H1 (cell line): ENCODE data around the gene ARHGAP5. TPM values are rescaled to one million over a fixed set of nuclear protein-coding genes. Genes with fewer than 3 reads are reported as not detected.

Experiments
- CTCF ChIA-PET: fragments of 300-600 bp; sonication (Branson Sonifier 250); formaldehyde crosslinking; loops from one replicate; lab custom pipeline; 2021; ENCODE audit not compliant: partially characterized antibody; lab: Charles Lee
- POLR2A ChIA-PET: fragments of 300-600 bp; sonication (Branson Sonifier 250); formaldehyde crosslinking; loops from one replicate; lab custom pipeline; 2021; ENCODE audit warnings: inconsistent platforms; ENCODE audit not compliant: partially characterized antibody; lab: Charles Lee
- DNase-seq, 2 experiments: peaks; one replicate each; pipeline versions ENCODE4 v3.0.0 to v3.0.0-alpha.2; 2010 to 2022; ENCODE audit warnings: low spot score in 2 of 2, low read depth in 1 of 2, mixed read lengths in 1 of 2
- FAIRE-seq: peaks from 2 replicates; lab custom pipeline; 2011; peaks lifted over from hg19 to GRCh38; lab: Jason Lieb, UNC
- H2AFZ ChIP-seq: 2 replicates; pipeline ENCODE4 v1.8.1; 2012; ENCODE audit warnings: low read length, inconsistent platforms
- H2AK5ac ChIP-seq: 2 replicates; pipeline ENCODE4 v1.6.1; 2013; ENCODE audit warnings: low read depth, low read length
- H2BK120ac ChIP-seq: replicated peaks from 2 replicates; pipeline ENCODE3; 2013; ENCODE audit warnings: low read depth, low read length, inconsistent platforms
- H2BK12ac ChIP-seq: 2 replicates; pipeline ENCODE4 v1.6.1; 2013; ENCODE audit warnings: low read depth, low read length
- H2BK15ac ChIP-seq: 2 replicates; pipeline ENCODE4 v1.6.1; 2013; ENCODE audit warnings: low read length
- H2BK20ac ChIP-seq: 2 replicates; pipeline ENCODE4 v1.6.1; 2013; ENCODE audit warnings: low read length
- H2BK5ac ChIP-seq: 2 replicates; pipeline ENCODE4 v1.6.1; 2013; ENCODE audit warnings: low read depth, low read length
- H3K14ac ChIP-seq: 2 replicates; pipeline ENCODE4 v1.6.1; 2013; ENCODE audit warnings: inconsistent platforms; ENCODE audit not compliant: insufficient read length
- H3K18ac ChIP-seq: 2 replicates; pipeline ENCODE4 v1.6.1; 2013; ENCODE audit warnings: low read length; ENCODE audit errors: extremely low read depth
- H3K23ac ChIP-seq: 2 replicates; pipeline ENCODE4 v1.6.1; 2013; ENCODE audit warnings: inconsistent platforms; ENCODE audit not compliant: insufficient read length
- H3K23me2 ChIP-seq: 2 replicates; pipeline ENCODE4 v1.6.1; 2013; ENCODE audit warnings: low read depth, low read length
- H3K27ac ChIP-seq: 2 replicates; pipeline ENCODE4 v1.6.1; 2011; ENCODE audit warnings: low read depth, low read length, inconsistent platforms
- H3K27me3 ChIP-seq, 4 experiments: replicated peaks in 1 of 4; 1 replicate in 1 of 4; 2 replicates in 3 of 4; pipeline versions ENCODE4 v1.6.1 to v1.8.1; 2011 to 2013; ENCODE audit warnings: low read length in 3 of 4, mild to moderate bottlenecking in 3 of 4, inconsistent platforms in 2 of 4, mixed read lengths in 2 of 4, moderate library complexity in 1 of 4; ENCODE audit not compliant: control insufficient read depth in 3 of 4, insufficient read depth in 3 of 4; ENCODE audit errors: extremely low read depth in 1 of 4
- H3K36me3 ChIP-seq, 4 experiments: 2 replicates each; pipeline versions ENCODE4 v1.6.1 to v1.8.1; 2011 to 2013; ENCODE audit warnings: mild to moderate bottlenecking in 4 of 4, low read length in 3 of 4, moderate library complexity in 2 of 4, control low read depth in 1 of 4, inconsistent platforms in 1 of 4; ENCODE audit not compliant: insufficient read depth in 4 of 4, control insufficient read depth in 2 of 4
- H3K4ac ChIP-seq: replicated peaks from 2 replicates; pipeline ENCODE3; 2013; ENCODE audit warnings: low read length, low read depth, mixed read lengths, inconsistent platforms; ENCODE audit not compliant: insufficient read length
- H3K4me1 ChIP-seq, 4 experiments: replicated peaks in 1 of 4; 1 replicate in 1 of 4; 2 replicates in 3 of 4; pipeline versions ENCODE4 v1.6.1 to v1.8.1; 2011 to 2013; ENCODE audit warnings: low read length in 3 of 4, inconsistent platforms in 2 of 4, mixed read lengths in 1 of 4; ENCODE audit not compliant: insufficient read depth in 4 of 4, control insufficient read depth in 3 of 4
- H3K4me2 ChIP-seq, 2 experiments: 2 replicates each; pipeline versions ENCODE4 v1.6.1 to v1.8.1; 2011 to 2013; ENCODE audit warnings: low read depth in 2 of 2, low read length in 2 of 2, control low read depth in 1 of 2, inconsistent platforms in 1 of 2, mild to moderate bottlenecking in 1 of 2; ENCODE audit not compliant: insufficient read depth in 1 of 2
- H3K4me3 ChIP-seq, 4 experiments: fragments of 200-600, 300-600 bp in 1 of 4; sonication (generic), shearing (Covaris generic), sonication (Bioruptor Twin) in 1 of 4; 2 replicates each; pipeline versions ENCODE4 v1.5.1 to v1.8.1; 2011 to 2016; ENCODE audit warnings: low read length in 4 of 4, low read depth in 3 of 4, control low read depth in 2 of 4, inconsistent platforms in 2 of 4, mild to moderate bottlenecking in 2 of 4, mixed read lengths in 1 of 4, moderate library complexity in 1 of 4; ENCODE audit not compliant: insufficient read depth in 2 of 4; ENCODE audit errors: extremely low read depth in 1 of 4
- H3K56ac ChIP-seq: replicated peaks from 2 replicates; pipeline ENCODE3; 2013; ENCODE audit warnings: low read depth, mild to moderate bottlenecking, mixed read lengths, low read length, inconsistent platforms; ENCODE audit not compliant: insufficient read length
- H3K79me1 ChIP-seq: 2 replicates; pipeline ENCODE4 v1.6.1; 2013; ENCODE audit warnings: low read depth, low read length, control low read depth
- H3K79me2 ChIP-seq, 2 experiments: 2 replicates each; pipeline versions ENCODE4 v1.6.1 to v1.8.1; 2012 to 2013; ENCODE audit warnings: low read length in 2 of 2, mild to moderate bottlenecking in 2 of 2, inconsistent platforms in 1 of 2; ENCODE audit not compliant: insufficient read depth in 2 of 2, control insufficient read depth in 1 of 2
- H3K9ac ChIP-seq, 4 experiments: replicated peaks in 1 of 4; 1 replicate in 1 of 4; 2 replicates in 3 of 4; pipeline versions ENCODE4 v1.6.1 to v1.8.1; 2011 to 2013; ENCODE audit warnings: low read depth in 3 of 4, low read length in 3 of 4, control low read depth in 2 of 4, mild to moderate bottlenecking in 2 of 4, moderate library complexity in 2 of 4, inconsistent platforms in 1 of 4; ENCODE audit errors: extremely low read depth in 1 of 4
- H3K9me3 ChIP-seq, 2 experiments: 2 replicates each; pipeline versions ENCODE4 v1.6.1 to v1.8.1; 2012 to 2013; ENCODE audit warnings: mild to moderate bottlenecking in 2 of 2, moderate library complexity in 2 of 2, control low read depth in 1 of 2, inconsistent platforms in 1 of 2, low read depth in 1 of 2, low read length in 1 of 2, mixed read lengths in 1 of 2; ENCODE audit not compliant: insufficient read depth in 2 of 2
- H4K20me1 ChIP-seq, 2 experiments: replicated peaks in 1 of 2; 2 replicates each; pipeline versions ENCODE3 to v1.8.1; 2011 to 2013; ENCODE audit warnings: inconsistent platforms in 2 of 2, low read length in 2 of 2, mild to moderate bottlenecking in 1 of 2; ENCODE audit not compliant: insufficient read depth in 2 of 2, control insufficient read depth in 1 of 2
- H4K5ac ChIP-seq: 2 replicates; pipeline ENCODE4 v1.6.1; 2013; ENCODE audit warnings: low read length, low read depth, mixed read lengths, inconsistent platforms; ENCODE audit not compliant: insufficient read length
- H4K8ac ChIP-seq: 2 replicates; pipeline ENCODE4 v1.8.0; 2013; ENCODE audit warnings: mild to moderate bottlenecking, moderate library complexity, low read length, inconsistent platforms; ENCODE audit not compliant: insufficient read depth; ENCODE audit errors: extremely low read depth
- H4K91ac ChIP-seq: replicated peaks from 2 replicates; pipeline ENCODE3; 2013; ENCODE audit warnings: low read length, mixed read lengths, inconsistent platforms; ENCODE audit not compliant: insufficient read length
- BCL11A ChIP-seq, 2 experiments: IDR thresholded peaks; one replicate each; pipeline ENCODE4 v1.6.1; 2011; ENCODE audit warnings: low read depth in 2 of 2, low read length in 2 of 2, mild to moderate bottlenecking in 2 of 2
- BRCA1 ChIP-seq: IDR thresholded peaks from 2 replicates; pipeline ENCODE4 v1.6.1; 2012; ENCODE audit warnings: low read depth, low read length, improper control_type of control experiment
- KDM5A ChIP-seq: fragments of 200-600 bp; IDR thresholded peaks from 2 replicates; pipeline ENCODE4 v1.7.1; 2012; ENCODE audit warnings: mild to moderate bottlenecking, low read length, inconsistent platforms, mixed read lengths
- WGBS, 2 experiments: shearing (Covaris generic) in 1 of 2; methylation state at CpG; one replicate each; pipeline versions ENCODE4 v1.1.6 to v1.1.7; 2013 to 2015; ENCODE audit warnings: low lambda C conversion rate in 2 of 2, mixed read lengths in 2 of 2, inconsistent platforms in 1 of 2, low coverage in 1 of 2, missing lambda C conversion rate in 1 of 2; ENCODE audit not compliant: insufficient replicate concordance in 2 of 2, insufficient coverage in 1 of 2, insufficient read length in 1 of 2; ENCODE audit errors: extremely low coverage in 1 of 2, missing lambda C conversion rate in 1 of 2; 5-methylcytosine and 5-hydroxymethylcytosine counted together
- polyA plus RNA-seq, 7 experiments: library from polyadenylated mRNA; depleted of rRNA in 3 of 7; stranded (reverse) in 5 of 7; unstranded in 2 of 7; fragments of >200 nt in 5 of 7; fragments of 200-250 nt in 2 of 7; gene quantifications; 1 replicate in 5 of 7; 2 replicates in 1 of 7; 4 replicates in 1 of 7; pipeline versions ENCODE4 v1.2.1 to v1.2.3, GENCODE V29; 2011 to 2013; ENCODE audit warnings: missing spikeins in 2 of 7, mixed read lengths in 2 of 7
- total RNA-seq: library from RNA; stranded (reverse); fragmentation: NEBNext Ultra II Directional; extraction: Animal tissue kit (Norgen Biotek cat#: 25700); gene quantifications from 2 replicates; pipeline ENCODE4 v1.2.1, GENCODE V29; 2021

Gene ARHGAP5
- total and polyA plus RNA-seq, 2 of the 8 experiments (the other 6 are each of a cell fraction or from before 2014, with no cell fraction given), result 7.8 to 77.3 TPM

GRCh38 chr14:32121948-32122347 is 44.8 kb downstream of the ARHGAP5 start:
- POLR2A ChIA-PET, result no interaction called here
- H3K27ac ChIP-seq, result no peak overlapping the region
- no peak overlapping the region for H4K5ac ChIP-seq
- TF ChIP-seq KDM5A (no peak), BCL11A (IDR thresholded peaks at IDR 0.05; ENCODE audit: low read depth in 2 of 2, low read length in 2 of 2) (no peak), BRCA1 (no peak)
- no peak overlapping the region for H2BK5ac ChIP-seq
- H2BK120ac ChIP-seq, result no peak overlapping the region
- 100% methylated on average over 1 of the region's 1 CpG; no CpG with 5 or more reads in 1 of the 2 experiments for WGBS, 2 experiments
- no peaks in the 10 kb centered on the region for H3K23me2 ChIP-seq
- peaks cover 0 to 77% of the 10 kb centered on the region in 2 experiments; a peak in 2 of 4 replicates for H3K79me2 ChIP-seq
- H3K4me3 ChIP-seq, result no peak overlapping the region
- CTCF ChIA-PET, result no interaction called here
- peaks cover 0 to 14% (median 5%) of the 10 kb centered on the region in 4 experiments; a peak in 3 of 8 replicates for H3K36me3 ChIP-seq
- H2BK12ac ChIP-seq, result no peak overlapping the region
- no peak for DNase-seq
- H3K79me1 ChIP-seq, result peaks cover 2% of the 10 kb centered on the region; the same call in 1 of the 2 replicates
- no peak overlapping the region for H4K91ac ChIP-seq
- no peak overlapping the region for H4K8ac ChIP-seq
- H3K23ac ChIP-seq, result no peak overlapping the region
- H3K4me1 ChIP-seq, result no peaks in the 10 kb centered on the region
- peaks cover 4 to 10% of the 10 kb centered on the region in 2 experiments; a peak in 2 of 4 replicates for H3K9me3 ChIP-seq
- H3K18ac ChIP-seq, result no peak overlapping the region
- no peak overlapping the region for H2BK15ac ChIP-seq
- H3K27me3 ChIP-seq, result no peaks in the 10 kb centered on the region
- H3K9ac ChIP-seq, result no peak overlapping the region
- no peak overlapping the region for H3K4ac ChIP-seq
- H2AK5ac ChIP-seq, result no peak overlapping the region
- no peak for FAIRE-seq
- no peak overlapping the region for H3K4me2 ChIP-seq
- H3K14ac ChIP-seq, result no peak overlapping the region
- H2BK20ac ChIP-seq, result no peak overlapping the region
- H4K20me1 ChIP-seq, result no peaks in the 10 kb centered on the region
- no peak overlapping the region for H3K56ac ChIP-seq
- H2AFZ ChIP-seq, result no peak overlapping the region
